Spleen (tissue), 10 donors: Measurements from ENCODE around the gene SYCE1. TPM values are rescaled to one million over a fixed set of nuclear protein-coding genes. Genes with fewer than 3 reads are reported as not detected.

ENCODE experiments used
- polyA plus RNA-seq, 3 donors: library from polyadenylated mRNA; stranded (reverse); fragments of 200-250 nt; gene quantifications; one replicate each; pipeline ENCODE4 v1.2.1, GENCODE V29; 2013
- total RNA-seq, 7 donors: library from RNA; depleted of rRNA in 3 of 7; stranded (reverse); fragments of >200 nt in 3 of 7; fragmentation: NEBNext Ultra II Directional in 4 of 7; extraction: Animal tissue kit (Norgen Biotek cat#: 25700) in 4 of 7; gene quantifications; one replicate each; pipeline versions ENCODE4 v1.1.0 to v1.2.1, GENCODE V29; 2016 to 2021
- donor health status: healthy with polysubstance abuse.
- donor health status: DM: no; HTN: no; CAD: no; lungs with moderate emphysema.
- donor health status: DM: no; HTN: no; CAD: no.
- donor health status: Bipolar disorder and iron deficiency.
- donor health status: healthy.
- donor health status: DM: no; HTN: no; CAD: no.
- donor health status: DM: yes; HTN: yes; CAD: no.

SYCE1 gene
- total and polyA plus RNA-seq, 10 donors, result 0.24 to 3.5 (median 1.4) TPM; not detected in 4

Other genes with a start within 250 kb of the SYCE1 start
- gene CALY, start 228.7 kb downstream of the SYCE1 start, total RNA-seq, result 1 to 10 TPM in 3 of 7 donors, under 1 TPM in 3, not detected in 1; 0.30 to 3.4 (median 0.94) TPM
- gene CALY, start 228.7 kb downstream of the SYCE1 start, polyA plus RNA-seq, result under 1 TPM; 0.04 to 0.12 (median 0.10) TPM
- not detected for gene PRAP1, start 218.2 kb downstream of the SYCE1 start, total RNA-seq
- not detected for gene PRAP1, start 218.2 kb downstream of the SYCE1 start, polyA plus RNA-seq
- 10 to 100 TPM; 25.3 to 36.5 (median 27.7) TPM for gene FUOM, start 207.6 kb downstream of the SYCE1 start, total RNA-seq
- gene FUOM, start 207.6 kb downstream of the SYCE1 start, polyA plus RNA-seq, result 10 to 100 TPM; 43.8 to 79.6 (median 47.9) TPM
- gene ECHS1, start 192.2 kb downstream of the SYCE1 start, total RNA-seq, result 10 to 100 TPM; 29.8 to 46.2 (median 44.8) TPM
- 10 to 100 TPM; 54.8 to 81.2 (median 62.7) TPM for gene ECHS1, start 192.2 kb downstream of the SYCE1 start, polyA plus RNA-seq
- gene PAOX, start 186.3 kb downstream of the SYCE1 start, total RNA-seq, result 10 to 100 TPM; 16.2 to 34.0 (median 22.8) TPM
- 10 to 100 TPM; 15.4 to 26.0 (median 19.3) TPM for gene PAOX, start 186.3 kb downstream of the SYCE1 start, polyA plus RNA-seq
- 10 to 100 TPM; 35.4 to 82.9 (median 63.7) TPM for gene MTG1, start 171.4 kb downstream of the SYCE1 start, total RNA-seq
- 100 to 1,000 TPM in 2 of 3 donors, 10 to 100 TPM in 1; 55.1 to 122 (median 101) TPM for gene MTG1, start 171.4 kb downstream of the SYCE1 start, polyA plus RNA-seq
- gene SPRN, start 141.0 kb downstream of the SYCE1 start, total RNA-seq, result under 1 TPM in 3 of 7 donors, not detected in 4; 0.14 to 0.22 (median 0.14) TPM
- gene SPRN, start 141.0 kb downstream of the SYCE1 start, polyA plus RNA-seq, result under 1 TPM; 0.20 to 0.58 (median 0.41) TPM
- gene SCART1, start 111.6 kb downstream of the SYCE1 start, total RNA-seq, result 1 to 10 TPM; 3.7 to 9.7 (median 5.8) TPM
- gene SCART1, start 111.6 kb downstream of the SYCE1 start, polyA plus RNA-seq, result 1 to 10 TPM in 1 of 3 donors, under 1 TPM in 2; 0.36 to 1.2 (median 0.72) TPM
- 1 to 10 TPM; 1.2 to 4.0 (median 2.3) TPM for gene CYP2E1, start 38.2 kb downstream of the SYCE1 start, total RNA-seq
- 1 to 10 TPM in 2 of 3 donors, under 1 TPM in 1; 0.61 to 1.8 (median 1.2) TPM for gene CYP2E1, start 38.2 kb downstream of the SYCE1 start, polyA plus RNA-seq
- gene FRG2B, start 61.2 kb upstream of the SYCE1 start, total RNA-seq, result not detected
- not detected for gene FRG2B, start 61.2 kb upstream of the SYCE1 start, polyA plus RNA-seq